HepG2 (cell line): Measurements from ENCODE around the gene ARL8A. TPM values are rescaled to one million over a fixed set of nuclear protein-coding genes. Genes with fewer than 3 reads are reported as not detected.

Experiments used
- ATAC-seq: fragments of 200-7000 bp; cut with Tn5 transposase; 3 replicates; pipeline ENCODE4 v1.9.1; 2020; ENCODE audit warnings: mild to moderate bottlenecking, moderate library complexity
- BruUV-seq: library from RNA; stranded (reverse); fragments of 400-500 nt; replicated peaks from 2 replicates; lab custom pipeline; 2021; lab: Mats Ljungman, UMichigan
- CTCF ChIA-PET: fragments of 300-600 bp; formaldehyde crosslinking; extraction: SDS; loops from one replicate; lab custom pipeline; 2021; ENCODE audit warnings: low total read pairs, inconsistent platforms, low intra/inter-chr PET ratio; lab: Yijun Ruan, JAX
- POLR2A ChIA-PET: fragments of 350-600 bp; sonication (Branson Sonifier 250); formaldehyde crosslinking; loops from one replicate; lab custom pipeline; 2020; ENCODE audit warnings: antibody characterized with exemption, inconsistent platforms; lab: Yijun Ruan, JAX
- DNase-seq: peaks from one replicate; pipeline ENCODE4 v3.0.0-alpha.2; 2015; ENCODE audit warnings: low spot score
- FAIRE-seq: peaks from 3 replicates; lab custom pipeline; 2011; peaks lifted over from hg19 to GRCh38; lab: Jason Lieb, UNC
- H2AFZ ChIP-seq: one replicate; pipeline ENCODE4 v1.6.1; 2011; ENCODE audit warnings: low read length, inconsistent platforms
- H3K27ac ChIP-seq: fragments of 300-600 bp; 3 replicates; pipeline ENCODE4 v1.8.0; 2011; ENCODE audit warnings: mixed run types, mild to moderate bottlenecking, mixed read lengths, low read length, inconsistent platforms; ENCODE audit not compliant: insufficient read depth; ENCODE audit errors: extremely low read length
- H3K27me3 ChIP-seq, 2 experiments: fragments of 200-600 bp in 1 of 2; 2 replicates in 1 of 2; 3 replicates in 1 of 2; pipeline versions ENCODE4 v1.6.0 to v1.8.0; 2011; ENCODE audit warnings: low read length in 2 of 2, mild to moderate bottlenecking in 2 of 2, moderate library complexity in 2 of 2, inconsistent platforms in 1 of 2; ENCODE audit not compliant: insufficient read depth in 2 of 2, control insufficient read depth in 1 of 2
- H3K36me3 ChIP-seq, 2 experiments: fragments of 200-600 bp in 1 of 2; replicated peaks in 1 of 2; 2 replicates in 1 of 2; 3 replicates in 1 of 2; pipeline versions ENCODE4 v1.5.1 to v1.8.0; 2011; ENCODE audit warnings: low read length in 2 of 2, inconsistent platforms in 1 of 2; ENCODE audit not compliant: insufficient read depth in 2 of 2, control insufficient read depth in 1 of 2
- H3K4me1 ChIP-seq: 2 replicates; pipeline ENCODE4 v1.5.1; 2012; ENCODE audit warnings: low read length, inconsistent platforms; ENCODE audit not compliant: insufficient read depth
- H3K4me2 ChIP-seq: 2 replicates; pipeline ENCODE4 v1.6.0; 2011; ENCODE audit warnings: low read depth, low read length, inconsistent platforms
- H3K4me3 ChIP-seq, 3 experiments: fragments of 200-600 bp in 1 of 3; sonication (generic), shearing (Covaris generic) in 1 of 3; replicated peaks in 1 of 3; 2 replicates each; pipeline ENCODE4 v1.5.1; 2011 to 2016; ENCODE audit warnings: low read length in 3 of 3, inconsistent platforms in 2 of 3, low read depth in 2 of 3, mild to moderate bottlenecking in 2 of 3, control low read depth in 1 of 3, mixed read lengths in 1 of 3; ENCODE audit not compliant: insufficient read depth in 1 of 3
- H3K79me2 ChIP-seq: one replicate; pipeline ENCODE4 v1.6.1; 2011; ENCODE audit warnings: low read length, inconsistent platforms; ENCODE audit not compliant: insufficient read depth
- H3K9ac ChIP-seq: 2 replicates; pipeline ENCODE4 v1.6.0; 2011; ENCODE audit warnings: mild to moderate bottlenecking, low read depth, low read length, inconsistent platforms; ENCODE audit not compliant: insufficient read depth
- H3K9me3 ChIP-seq: 2 replicates; pipeline ENCODE4 v1.5.1; 2012; ENCODE audit warnings: mild to moderate bottlenecking, low read length
- H4K20me1 ChIP-seq: 2 replicates; pipeline ENCODE4 v1.6.0; 2011; ENCODE audit warnings: inconsistent platforms, mild to moderate bottlenecking, low read length, moderate library complexity; ENCODE audit not compliant: insufficient read depth
- AGO2 ChIP-seq: fragments of 200-400 bp; formaldehyde crosslinking; optimal IDR thresholded peaks from 2 replicates; pipeline ENCODE3; 2017; ENCODE audit warnings: mild to moderate bottlenecking, low read depth, low read length, moderate library complexity
- EZH2 ChIP-seq: conservative IDR thresholded peaks from 2 replicates; pipeline ENCODE4 v1.6.1; 2012; ENCODE audit warnings: mild to moderate bottlenecking, low read depth, low read length, moderate library complexity
- FOXP1 ChIP-seq, 2 experiments: fragments of 450-650 bp in 1 of 2; IDR thresholded peaks; 2 replicates each; pipeline ENCODE4 v1.6.1; 2017 to 2018; ENCODE audit warnings: antibody characterized with exemption in 1 of 2
- HOXA9 ChIP-seq: sonication (generic); formaldehyde crosslinking; IDR thresholded peaks from 2 replicates; pipeline ENCODE4 v1.8.1; 2022; ENCODE audit warnings: missing genetic modification reagents, mild to moderate bottlenecking, moderate library complexity, borderline replicate concordance
- NFYB ChIP-seq: sonication (generic); formaldehyde crosslinking; IDR thresholded peaks from 2 replicates; pipeline ENCODE4 v1.4.0; 2020; ENCODE audit warnings: missing genetic modification reagents
- RORA ChIP-seq: sonication (generic); formaldehyde crosslinking; IDR thresholded peaks from 2 replicates; pipeline ENCODE4 v1.5.0; 2020; ENCODE audit warnings: mild to moderate bottlenecking, missing genetic modification reagents, moderate library complexity
- SAFB2 ChIP-seq: sonication (generic); formaldehyde crosslinking; IDR thresholded peaks from 2 replicates; pipeline ENCODE4 v1.5.1; 2020; ENCODE audit warnings: missing genetic modification reagents, low read depth, mild to moderate bottlenecking, borderline replicate concordance
- TP53 ChIP-seq: sonication (generic); formaldehyde crosslinking; conservative IDR thresholded peaks from 2 replicates; pipeline ENCODE4 v1.4.0; 2020; ENCODE audit warnings: missing genetic modification reagents
- ZNF652 ChIP-seq: IDR thresholded peaks from 2 replicates; pipeline ENCODE4 v1.6.1; 2016; ENCODE audit warnings: low read depth, borderline replicate concordance
- ZSCAN29 ChIP-seq: sonication (generic); formaldehyde crosslinking; conservative IDR thresholded peaks from 2 replicates; pipeline ENCODE4 v1.4.0; 2020; ENCODE audit warnings: mild to moderate bottlenecking, missing genetic modification reagents
- WGBS: methylation state at CpG from one replicate; pipeline ENCODE4 v1.1.6; 2017; ENCODE audit warnings: low lambda C conversion rate; 5-methylcytosine and 5-hydroxymethylcytosine counted together
- in situ Hi-C: cut with HindIII; loops from 2 replicates; pipeline ENCODE4 v1.10.0; 2017; ENCODE audit warnings: low pct_unique_long_range_greater_than_20kb; ENCODE audit not compliant: extremely low pct_ligation_motif_present
- intact Hi-C: fragments of 100-400 bp; cut with micrococcal nuclease; formaldehyde crosslinking; loops from one replicate; pipeline ENCODE4 v1.10.0; 2022; ENCODE audit not compliant: unreplicated experiment
- polyA plus RNA-seq, 8 experiments: library from polyadenylated mRNA; depleted of rRNA in 3 of 8; stranded (reverse) in 7 of 8; unstranded in 1 of 8; fragments of >200 nt; fragmentation: Illumina TruSeq in 4 of 8; extraction: Trizol in 4 of 8; gene quantifications; 2 replicates each; pipeline versions ENCODE4 v1.2.1 to v1.2.3, GENCODE V29; 2011 to 2016; ENCODE audit warnings: low read depth in 4 of 8, missing spikeins in 1 of 8, mixed read lengths in 1 of 8; ENCODE audit not compliant: insufficient read depth in 1 of 8
- total RNA-seq, 5 experiments: library from RNA; depleted of rRNA; stranded (reverse); fragments of >200 nt; fragmentation: Illumina TruSeq; extraction: Trizol; gene quantifications; 2 replicates each; pipeline ENCODE4 v1.2.3, GENCODE V29; 2016; ENCODE audit warnings: low read depth in 1 of 5
- TF ChIP-seq, protein P1 (sequence below): IDR thresholded peaks from 2 replicates; pipeline ENCODE4 v1.6.1; 2018; ENCODE audit warnings: missing genetic modification reagents, mild to moderate bottlenecking, missing compliant biosample characterization
- TF ChIP-seq, protein P2 (sequence below): fragments of 450-650 bp; IDR thresholded peaks from 2 replicates; pipeline ENCODE4 v1.6.1; 2016
- TF ChIP-seq, protein P3 (sequence below): sonication (generic); formaldehyde crosslinking; IDR thresholded peaks from 2 replicates; pipeline ENCODE4 v1.4.0; 2020; ENCODE audit warnings: missing genetic modification reagents, borderline replicate concordance

The ARL8A gene
- total and polyA plus RNA-seq, 2 of the 13 experiments (the other 11 are each of a cell fraction or from before 2014, with no cell fraction given): 2.7 to 23.4 TPM

DNA sequence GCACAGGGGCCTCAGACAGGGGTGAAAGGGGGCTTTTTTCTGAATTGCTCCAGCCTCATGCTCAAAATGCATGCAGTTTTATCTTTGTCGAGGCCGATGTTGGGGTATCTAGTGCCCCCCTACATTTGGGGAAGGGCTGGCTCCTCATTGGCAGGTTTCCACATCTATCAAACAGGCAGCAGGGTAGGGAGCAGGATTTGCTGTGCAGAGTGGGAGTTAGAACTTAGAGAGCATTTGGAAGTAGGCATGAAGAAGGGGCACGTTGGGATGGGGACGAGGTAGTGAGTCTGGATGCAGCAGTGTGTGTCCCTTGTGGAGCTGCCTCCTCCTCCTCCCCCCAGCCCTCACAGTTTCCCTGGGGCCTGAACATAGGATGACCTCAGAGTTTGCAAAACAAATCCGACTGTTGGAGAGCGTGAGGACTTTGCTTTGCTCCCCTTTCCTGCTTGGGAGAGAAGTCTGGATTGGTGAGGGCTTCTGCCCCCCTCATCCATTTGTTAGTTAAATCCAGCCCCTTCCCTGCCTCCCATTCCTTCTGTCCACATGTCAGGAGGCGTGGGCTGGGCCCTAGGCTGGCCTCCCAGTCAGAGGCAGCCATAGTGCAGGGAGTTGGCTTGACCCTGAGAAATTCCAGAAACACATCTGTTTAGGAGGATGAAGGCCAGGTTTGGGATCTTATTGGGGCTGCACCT lies 58.7 kb downstream of the ARL8A start:
- BruUV-seq: no TSS peak
- H3K9me3 ChIP-seq: no peaks in the 10 kb centered on the region
- ATAC-seq: peak; percentile 89
- H3K79me2 ChIP-seq: no peaks in the 10 kb centered on the region
- 1% methylated on average over 7 of the region's 7 CpGs for WGBS
- in situ Hi-C loops (no loop called here), intact Hi-C loops (loop anchor here (1.0 to 2.0 kb wide), 3 partner anchors 10 to 43 kb away; no protein-coding TSS in a partner anchor)
- peak; percentile 99 for DNase-seq
- no peaks in the 10 kb centered on the region for H3K36me3 ChIP-seq
- no peak overlapping the region for H2AFZ ChIP-seq
- peak overlapping the region; percentile 96 for H3K27ac ChIP-seq
- no peaks in the 10 kb centered on the region for H4K20me1 ChIP-seq
- peak overlapping the region; percentile 49 to 68 (median 61) for H3K4me3 ChIP-seq
- FAIRE-seq: peak; percentile 92
- peaks cover 83% of the 10 kb centered on the region for H3K4me1 ChIP-seq
- H3K27me3 ChIP-seq: no peaks in the 10 kb centered on the region
- H3K4me2 ChIP-seq: peak overlapping the region; percentile 93
- peak overlapping the region; percentile 89 for H3K9ac ChIP-seq
- CTCF ChIA-PET: interaction anchor here (0.7 kb wide), 1 partner anchor 33 kb away, joined by 3 read pairs; no protein-coding TSS in a partner anchor
- POLR2A ChIA-PET: interaction anchor here (1.0 to 8.0 kb wide), 18 partner anchors 10 to 103 kb away, joined by 3 to 118 read pairs (median 7); partner anchors contain the start of genes ELF3 and RNPEP
- TF ChIP-seq, protein P1, sequence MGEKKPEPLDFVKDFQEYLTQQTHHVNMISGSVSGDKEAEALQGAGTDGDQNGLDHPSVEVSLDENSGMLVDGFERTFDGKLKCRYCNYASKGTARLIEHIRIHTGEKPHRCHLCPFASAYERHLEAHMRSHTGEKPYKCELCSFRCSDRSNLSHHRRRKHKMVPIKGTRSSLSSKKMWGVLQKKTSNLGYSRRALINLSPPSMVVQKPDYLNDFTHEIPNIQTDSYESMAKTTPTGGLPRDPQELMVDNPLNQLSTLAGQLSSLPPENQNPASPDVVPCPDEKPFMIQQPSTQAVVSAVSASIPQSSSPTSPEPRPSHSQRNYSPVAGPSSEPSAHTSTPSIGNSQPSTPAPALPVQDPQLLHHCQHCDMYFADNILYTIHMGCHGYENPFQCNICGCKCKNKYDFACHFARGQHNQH (CRISPR knock-in tag): peak; percentile 72
- TF ChIP-seq, protein P2, sequence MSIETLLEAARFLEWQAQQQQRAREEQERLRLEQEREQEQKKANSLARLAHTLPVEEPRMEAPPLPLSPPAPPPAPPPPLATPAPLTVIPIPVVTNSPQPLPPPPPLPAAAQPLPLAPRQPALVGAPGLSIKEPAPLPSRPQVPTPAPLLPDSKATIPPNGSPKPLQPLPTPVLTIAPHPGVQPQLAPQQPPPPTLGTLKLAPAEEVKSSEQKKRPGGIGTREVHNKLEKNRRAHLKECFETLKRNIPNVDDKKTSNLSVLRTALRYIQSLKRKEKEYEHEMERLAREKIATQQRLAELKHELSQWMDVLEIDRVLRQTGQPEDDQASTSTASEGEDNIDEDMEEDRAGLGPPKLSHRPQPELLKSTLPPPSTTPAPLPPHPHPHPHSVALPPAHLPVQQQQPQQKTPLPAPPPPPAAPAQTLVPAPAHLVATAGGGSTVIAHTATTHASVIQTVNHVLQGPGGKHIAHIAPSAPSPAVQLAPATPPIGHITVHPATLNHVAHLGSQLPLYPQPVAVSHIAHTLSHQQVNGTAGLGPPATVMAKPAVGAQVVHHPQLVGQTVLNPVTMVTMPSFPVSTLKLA: peak; percentile 63; the same call in 1 of the 2 replicates
- TF ChIP-seq, protein P3, sequence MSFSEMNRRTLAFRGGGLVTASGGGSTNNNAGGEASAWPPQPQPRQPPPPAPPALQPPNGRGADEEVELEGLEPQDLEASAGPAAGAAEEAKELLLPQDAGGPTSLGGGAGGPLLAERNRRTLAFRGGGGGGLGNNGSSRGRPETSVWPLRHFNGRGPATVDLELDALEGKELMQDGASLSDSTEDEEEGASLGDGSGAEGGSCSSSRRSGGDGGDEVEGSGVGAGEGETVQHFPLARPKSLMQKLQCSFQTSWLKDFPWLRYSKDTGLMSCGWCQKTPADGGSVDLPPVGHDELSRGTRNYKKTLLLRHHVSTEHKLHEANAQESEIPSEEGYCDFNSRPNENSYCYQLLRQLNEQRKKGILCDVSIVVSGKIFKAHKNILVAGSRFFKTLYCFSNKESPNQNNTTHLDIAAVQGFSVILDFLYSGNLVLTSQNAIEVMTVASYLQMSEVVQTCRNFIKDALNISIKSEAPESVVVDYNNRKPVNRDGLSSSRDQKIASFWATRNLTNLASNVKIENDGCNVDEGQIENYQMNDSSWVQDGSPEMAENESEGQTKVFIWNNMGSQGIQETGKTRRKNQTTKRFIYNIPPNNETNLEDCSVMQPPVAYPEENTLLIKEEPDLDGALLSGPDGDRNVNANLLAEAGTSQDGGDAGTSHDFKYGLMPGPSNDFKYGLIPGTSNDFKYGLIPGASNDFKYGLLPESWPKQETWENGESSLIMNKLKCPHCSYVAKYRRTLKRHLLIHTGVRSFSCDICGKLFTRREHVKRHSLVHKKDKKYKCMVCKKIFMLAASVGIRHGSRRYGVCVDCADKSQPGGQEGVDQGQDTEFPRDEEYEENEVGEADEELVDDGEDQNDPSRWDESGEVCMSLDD (CRISPR knock-in tag): peak; percentile 39; the same call in 1 of the 2 replicates
- TF ChIP-seq ZNF652 (CRISPR knock-in tag) (peak; percentile 63), EZH2 (no peak), FOXP1 (IDR thresholded peaks at IDR 0.05) (no peak), FOXP1 (CRISPR knock-in tag; IDR thresholded peaks at IDR 0.05) (peak; percentile 56; the same call in 1 of the 2 replicates), SAFB2 (peak; percentile 71; the same call in 1 of the 2 replicates), AGO2 (no peak), ZSCAN29 (peak; percentile 16; the same call in 1 of the 2 replicates), NFYB (CRISPR knock-in tag) (peak; percentile 48; the same call in 1 of the 2 replicates), HOXA9 (CRISPR knock-in tag) (0 out of 2 replicates have a peak, but pooled peaks have one; percentile 18), RORA (no peak), TP53 (CRISPR knock-in tag) (no peak)
